Activated T-helper 1 cell treated with anti-CD3 and anti-CD28 coated beads, Interleukin-12 subunit alpha, Interleukin-12 subunit beta, Interleukin-2, Interleukin-4 antibody, amounts not matched to agents 30 ng/mL and 10 ng/mL and 1 ng/mL, durations not matched to agents 14 hours and 24 hours and 36 hours (primary cell): Measurements from ENCODE around the gene IPCEF1. TPM values are rescaled to one million over a fixed set of nuclear protein-coding genes. Genes with fewer than 3 reads are reported as not detected.
"Not testable (repeated sequence)": the region's sequence is repeated elsewhere in the genome, so short reads cannot be mapped to it uniquely, and the experiment has no call there.

Experiments
- DNase-seq: peaks from one replicate; pipeline ENCODE4 v3.0.0; 2021; ENCODE audit warnings: low spot score
- H3K27ac Mint-ChIP-seq: one replicate; pipeline ENCODE4 v1.8.0; 2021; ENCODE audit warnings: mild to moderate bottlenecking, mixed read lengths
- H3K27me3 Mint-ChIP-seq: one replicate; pipeline ENCODE4 v1.8.0; 2022; ENCODE audit warnings: mild to moderate bottlenecking, moderate library complexity, mixed read lengths; ENCODE audit not compliant: insufficient read depth
- H3K36me3 Mint-ChIP-seq: one replicate; pipeline ENCODE4 v1.8.0; 2021; ENCODE audit warnings: low read depth, mixed read lengths
- H3K4me1 Mint-ChIP-seq: one replicate; pipeline ENCODE4 v1.8.0; 2021; ENCODE audit warnings: low read depth, mixed read lengths
- H3K4me3 Mint-ChIP-seq: one replicate; pipeline ENCODE4 v1.8.0; 2021; ENCODE audit warnings: mild to moderate bottlenecking, moderate library complexity, mixed read lengths
- H3K9me3 Mint-ChIP-seq: one replicate; pipeline ENCODE4 v1.8.0; 2021; ENCODE audit warnings: mixed read lengths
- intact Hi-C: fragments of 100-400 bp; cut with micrococcal nuclease; formaldehyde crosslinking; loops from one replicate; pipeline ENCODE4 v1.15.1; 2024
- total RNA-seq: library from RNA; stranded (reverse); gene quantifications from 2 replicates; pipeline ENCODE4 v1.2.3, GENCODE V29; 2022

Gene IPCEF1
- total RNA-seq, 1 donor from 2014 or later, result 4.2 TPM

DNA sequence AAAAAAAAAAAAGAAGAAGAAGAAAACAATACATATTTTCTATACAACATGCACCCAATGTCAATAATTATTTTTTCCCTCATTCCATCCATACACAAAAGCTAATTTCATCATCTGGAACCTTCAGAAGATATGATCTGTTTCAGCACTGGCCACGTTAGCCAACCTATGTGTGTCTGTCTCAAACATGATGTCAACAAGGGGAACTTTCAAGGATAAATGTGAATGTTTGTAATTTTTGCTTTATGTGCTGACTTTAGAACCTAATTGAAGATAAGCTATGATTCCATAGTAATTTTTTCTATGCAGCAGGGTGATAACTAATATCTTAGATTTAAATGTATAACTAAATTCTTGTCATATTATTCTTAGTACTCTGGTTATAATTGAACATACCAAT is 37.9 kb downstream of the IPCEF1 start:
- Mint-ChIP-seq H3K4me1 (peaks cover 5% of the 10 kb centered on the region), H3K4me3 (no peak overlapping the region), H3K9me3 (no peaks in the 10 kb centered on the region), H3K27ac (no peak overlapping the region), H3K27me3 (peaks cover 14% of the 10 kb centered on the region), H3K36me3 (no peaks in the 10 kb centered on the region)
- intact Hi-C loops, result loop anchor here (5.0 kb wide), 1 partner anchor 34 kb away; no protein-coding TSS in a partner anchor
- DNase-seq, result no peak

DNA sequence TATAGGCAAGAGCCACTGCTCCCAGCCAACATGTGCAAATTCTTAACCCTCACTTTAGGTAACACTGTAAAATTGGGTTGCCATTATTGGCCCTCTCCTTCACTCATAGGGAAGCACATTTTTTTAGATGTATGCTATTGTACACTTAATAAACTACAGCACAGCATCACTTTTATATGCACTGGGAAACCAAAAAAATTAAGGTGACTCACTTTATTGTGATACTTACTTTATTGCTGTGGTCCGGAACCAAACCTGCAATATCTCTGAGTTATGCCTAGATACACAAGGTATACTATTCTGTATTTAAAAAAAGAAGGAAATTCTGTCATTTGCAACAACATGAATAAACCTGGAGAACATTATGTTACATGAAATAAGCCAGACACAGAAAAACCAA is 40.5 kb downstream of the IPCEF1 start:
- intact Hi-C loops, result loop anchor here (5.0 kb wide), 1 partner anchor 36 kb away; no protein-coding TSS in a partner anchor
- Mint-ChIP-seq H3K9me3 (peaks cover 3% of the 10 kb centered on the region), H3K4me1 (peaks cover 5% of the 10 kb centered on the region), H3K27me3 (peaks cover 15% of the 10 kb centered on the region), H3K36me3 (no peaks in the 10 kb centered on the region), H3K27ac (no peak overlapping the region), H3K4me3 (no peak overlapping the region)
- no peak for DNase-seq

DNA sequence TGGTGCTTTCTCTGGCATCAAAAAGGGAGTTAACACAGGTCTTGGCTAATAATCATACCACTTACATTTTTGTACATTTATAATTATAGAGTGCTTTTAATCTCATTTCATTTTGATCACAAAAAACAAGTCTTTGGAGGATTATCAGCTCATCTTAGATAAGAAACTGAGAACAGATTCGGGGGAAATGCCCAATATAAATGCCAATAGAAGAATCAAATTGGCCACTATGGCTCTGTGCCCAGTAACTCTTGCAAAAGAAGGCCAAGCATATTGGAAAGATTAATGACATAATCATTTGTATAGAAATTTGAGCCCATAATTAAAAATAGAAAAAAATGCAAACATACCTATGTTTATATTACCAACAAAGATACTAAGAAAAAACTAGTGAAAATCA is 42.5 kb downstream of the IPCEF1 start:
- no peak overlapping the region for H3K27ac Mint-ChIP-seq
- H3K9me3 Mint-ChIP-seq, result peaks cover 7% of the 10 kb centered on the region
- H3K27me3 Mint-ChIP-seq, result peaks cover 17% of the 10 kb centered on the region
- H3K4me1 Mint-ChIP-seq, result peaks cover 5% of the 10 kb centered on the region
- no peaks in the 10 kb centered on the region for H3K36me3 Mint-ChIP-seq
- intact Hi-C loops, result no loop called here
- H3K4me3 Mint-ChIP-seq, result no peak overlapping the region
- no peak for DNase-seq

DNA sequence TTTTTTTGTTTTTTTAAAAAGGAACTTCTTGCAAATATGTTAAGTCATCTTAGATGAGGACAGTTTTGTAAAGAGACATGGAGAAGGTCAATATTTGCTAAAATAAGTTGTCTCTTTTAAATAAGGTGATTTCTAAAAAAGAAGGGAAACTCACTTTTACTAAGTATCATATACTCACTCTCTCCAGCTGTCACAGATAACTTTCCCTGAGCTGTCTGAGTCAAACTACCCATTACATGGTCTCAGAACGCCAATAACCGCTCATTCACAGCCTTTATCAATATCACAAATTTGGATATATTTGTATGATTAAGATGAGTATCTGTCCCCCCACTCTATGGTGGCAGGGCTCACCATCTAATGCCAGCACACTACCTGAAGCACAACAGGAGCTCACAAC is 47.6 kb downstream of the IPCEF1 start:
- H3K4me3 Mint-ChIP-seq, result no peak overlapping the region
- no peak for DNase-seq
- peaks cover 15% of the 10 kb centered on the region for H3K27me3 Mint-ChIP-seq
- H3K9me3 Mint-ChIP-seq, result peaks cover 7% of the 10 kb centered on the region
- no peaks in the 10 kb centered on the region for H3K4me1 Mint-ChIP-seq
- intact Hi-C loops, result no loop called here
- no peaks in the 10 kb centered on the region for H3K36me3 Mint-ChIP-seq
- H3K27ac Mint-ChIP-seq, result no peak overlapping the region

DNA sequence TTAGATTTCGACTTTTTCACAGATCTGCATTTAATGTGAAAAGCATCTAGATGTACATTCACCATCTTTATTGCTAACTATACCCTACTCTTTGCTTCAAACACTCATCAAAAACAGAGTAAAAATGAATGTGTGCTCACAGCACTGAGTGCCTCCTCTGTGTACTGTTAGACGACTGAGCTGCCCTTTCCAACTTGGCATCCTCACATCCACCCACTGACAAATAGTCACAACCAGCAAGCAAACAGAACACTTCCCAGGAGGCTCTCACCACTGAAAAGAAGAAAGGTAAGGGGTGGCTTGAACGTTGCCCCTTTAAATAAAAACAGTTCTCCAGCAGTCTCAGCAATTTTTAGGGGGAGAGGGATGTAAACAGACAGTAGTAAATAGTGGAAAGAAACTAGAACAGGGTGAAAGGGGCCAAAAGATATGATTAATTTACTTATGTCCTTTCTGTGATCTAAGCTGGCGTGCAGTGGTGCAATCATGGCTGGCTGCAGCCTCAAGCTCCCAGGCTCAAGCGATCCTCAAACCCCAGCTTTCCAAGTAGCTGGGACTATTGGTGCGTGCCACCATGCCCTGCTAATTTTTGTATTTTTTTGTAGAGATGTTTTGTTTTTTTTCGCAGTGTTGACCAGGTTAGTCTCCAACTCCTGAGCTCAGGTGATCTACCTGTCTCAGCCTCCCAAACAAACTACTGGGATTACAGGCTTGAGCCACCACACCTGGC is 48.7 kb downstream of the IPCEF1 start:
- Mint-ChIP-seq H3K4me1 (no peaks in the 10 kb centered on the region), H3K27ac (no peak overlapping the region), H3K4me3 (no peak overlapping the region), H3K27me3 (peaks cover 19% of the 10 kb centered on the region), H3K9me3 (peaks cover 7% of the 10 kb centered on the region), H3K36me3 (no peaks in the 10 kb centered on the region)
- no peak for DNase-seq
- intact Hi-C loops, result no loop called here

DNA sequence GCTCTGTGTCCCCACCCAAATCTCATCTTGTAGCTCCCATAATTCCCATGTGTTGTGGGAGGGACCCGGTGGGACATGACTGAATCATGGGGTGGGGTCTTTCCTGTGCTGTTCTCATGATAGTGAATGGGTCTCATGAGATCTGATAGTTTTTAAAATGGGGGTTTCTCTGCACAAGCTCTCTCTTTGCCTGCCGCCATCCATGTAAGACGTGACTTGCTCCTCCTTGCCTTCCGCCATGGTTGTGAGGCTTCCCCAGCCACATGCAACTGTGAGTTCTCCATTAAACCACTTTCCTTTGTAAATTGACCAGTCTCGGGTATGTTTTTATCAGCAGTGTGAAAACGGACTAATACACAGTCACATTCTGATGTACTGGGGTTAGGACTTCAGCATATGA is 49.5 kb downstream of the IPCEF1 start:
- H3K9me3 Mint-ChIP-seq, H3K36me3 Mint-ChIP-seq, intact Hi-C loops, H3K4me3 Mint-ChIP-seq, DNase-seq, H3K27ac Mint-ChIP-seq, H3K4me1 Mint-ChIP-seq: not testable (repeated sequence)
- H3K27me3 Mint-ChIP-seq, result peaks cover 21% of the 10 kb centered on the region

DNA sequence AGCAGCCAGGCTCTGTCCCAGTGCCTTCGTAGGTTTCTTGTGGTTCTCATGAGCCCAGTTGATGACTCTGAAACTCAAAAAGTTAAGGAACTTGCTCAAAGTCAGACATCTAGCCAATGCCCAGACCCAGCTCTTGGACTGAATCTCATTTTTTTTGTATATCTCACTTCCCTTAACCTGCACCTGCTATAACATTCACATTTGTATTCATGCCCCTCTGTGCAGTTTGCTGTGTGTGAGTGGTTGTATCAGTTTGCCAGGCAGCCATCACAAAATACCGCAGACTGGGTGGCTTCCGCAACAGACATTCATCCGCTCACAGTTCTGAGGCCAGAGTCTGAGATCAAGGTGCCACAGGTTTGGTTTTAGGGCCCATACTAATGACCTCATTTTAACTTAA is 49.9 kb downstream of the IPCEF1 start:
- H3K27me3 Mint-ChIP-seq, result peaks cover 18% of the 10 kb centered on the region
- no peaks in the 10 kb centered on the region for H3K36me3 Mint-ChIP-seq
- H3K4me3 Mint-ChIP-seq, result no peak overlapping the region
- DNase-seq, result no peak
- no peak overlapping the region for H3K27ac Mint-ChIP-seq
- peaks cover 7% of the 10 kb centered on the region for H3K4me1 Mint-ChIP-seq
- intact Hi-C loops, result no loop called here
- H3K9me3 Mint-ChIP-seq, result peaks cover 4% of the 10 kb centered on the region

DNA sequence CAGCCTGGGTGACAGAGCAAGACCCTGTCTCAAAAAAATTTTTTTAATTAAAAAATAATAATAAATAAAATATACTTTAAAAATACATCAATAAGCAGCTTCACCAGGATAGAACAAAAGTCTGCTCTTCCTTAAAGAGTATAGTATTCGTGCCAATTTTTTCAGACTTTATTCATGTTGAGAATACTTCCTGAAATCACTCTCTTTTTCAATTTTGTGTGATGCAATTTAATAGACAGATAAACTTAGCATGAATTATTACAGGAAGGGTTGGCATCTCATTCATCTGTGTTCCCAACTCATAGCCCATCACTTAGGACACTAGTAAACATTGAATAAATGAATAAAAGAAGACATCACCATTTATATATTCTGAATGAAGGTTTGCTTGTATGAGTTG is 52.4 kb downstream of the IPCEF1 start:
- DNase-seq, result no peak
- Mint-ChIP-seq H3K27ac (no peak overlapping the region), H3K9me3 (no peaks in the 10 kb centered on the region), H3K4me3 (no peak overlapping the region), H3K36me3 (no peaks in the 10 kb centered on the region), H3K4me1 (peaks cover 7% of the 10 kb centered on the region), H3K27me3 (peaks cover 21% of the 10 kb centered on the region)
- intact Hi-C loops, result no loop called here

DNA sequence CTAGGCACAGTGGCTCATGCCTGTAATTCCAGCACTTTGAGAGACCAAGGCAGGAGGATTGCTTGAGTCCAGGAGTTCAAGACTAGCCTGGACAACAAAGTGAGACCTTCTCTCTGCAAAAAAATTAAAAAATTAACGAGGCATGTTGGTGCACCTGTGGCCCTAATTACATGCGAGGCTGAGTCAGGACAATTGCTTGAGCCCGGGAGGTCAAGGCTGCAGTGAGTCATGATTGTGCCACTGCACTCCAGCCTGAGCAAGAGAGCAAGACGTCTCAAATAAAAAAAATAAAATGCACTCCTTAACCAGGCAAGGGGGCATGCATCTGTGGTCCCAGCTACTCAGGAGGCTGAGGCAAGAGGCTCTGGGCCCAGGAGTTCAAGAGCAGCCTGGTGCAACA is 53.0 kb downstream of the IPCEF1 start:
- peaks cover 17% of the 10 kb centered on the region for H3K27me3 Mint-ChIP-seq
- not testable (repeated sequence) for H3K4me3 Mint-ChIP-seq, H3K27ac Mint-ChIP-seq, H3K36me3 Mint-ChIP-seq, H3K9me3 Mint-ChIP-seq, DNase-seq, H3K4me1 Mint-ChIP-seq
- intact Hi-C loops, result loop anchor here (2.0 kb wide), 1 partner anchor 51 kb away; no protein-coding TSS in a partner anchor

DNA sequence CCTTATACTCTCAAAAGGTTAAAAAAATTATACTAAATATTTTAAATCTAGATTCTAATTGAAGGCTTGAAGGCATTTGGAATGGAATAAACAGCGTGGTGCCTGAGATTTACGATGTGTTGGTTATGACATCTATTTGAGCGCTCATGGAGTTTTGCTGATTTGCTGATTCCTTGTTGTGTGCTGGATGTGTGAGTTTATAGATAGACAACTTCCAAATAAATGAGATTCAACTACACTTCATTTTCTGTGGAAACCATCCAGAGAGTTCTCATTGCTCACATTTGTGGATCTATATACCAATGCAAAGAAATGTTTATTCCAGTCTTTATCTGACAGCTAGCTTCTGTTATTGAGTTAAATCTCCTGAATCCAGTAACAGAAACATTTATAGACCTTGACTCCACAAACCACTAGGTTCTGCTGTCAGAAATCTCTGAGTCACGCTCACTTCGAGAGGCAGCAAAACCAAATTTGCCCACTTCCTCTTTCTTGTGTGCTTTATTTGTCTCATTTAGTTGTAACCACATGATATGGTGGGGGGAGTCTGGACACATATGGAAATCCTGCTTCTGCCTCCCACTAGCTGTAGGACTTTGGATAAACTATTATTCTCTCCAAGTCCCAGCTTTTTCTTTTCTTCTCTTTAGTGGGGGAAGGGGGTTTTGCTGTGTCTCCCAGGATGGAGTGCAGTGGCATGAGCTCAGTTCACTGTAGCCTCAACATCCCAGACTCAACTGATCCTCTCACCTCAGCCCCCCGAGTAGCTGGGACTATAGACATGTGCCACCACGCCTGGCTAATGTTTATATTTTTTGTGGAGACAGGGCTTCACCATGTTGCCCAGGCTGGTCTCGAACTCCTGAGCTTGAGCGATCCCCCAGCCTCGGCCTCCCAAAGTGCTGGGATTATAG is 54.5 kb downstream of the IPCEF1 start:
- H3K27me3 Mint-ChIP-seq, result peaks cover 17% of the 10 kb centered on the region
- no peak overlapping the region for H3K4me3 Mint-ChIP-seq
- H3K27ac Mint-ChIP-seq, result peak overlapping the region; percentile 6
- no peak for DNase-seq
- peaks cover 7% of the 10 kb centered on the region for H3K4me1 Mint-ChIP-seq
- H3K36me3 Mint-ChIP-seq, result no peaks in the 10 kb centered on the region
- intact Hi-C loops, result loop anchor here (2.0 kb wide), 1 partner anchor 53 kb away; no protein-coding TSS in a partner anchor
- H3K9me3 Mint-ChIP-seq, result no peaks in the 10 kb centered on the region

DNA sequence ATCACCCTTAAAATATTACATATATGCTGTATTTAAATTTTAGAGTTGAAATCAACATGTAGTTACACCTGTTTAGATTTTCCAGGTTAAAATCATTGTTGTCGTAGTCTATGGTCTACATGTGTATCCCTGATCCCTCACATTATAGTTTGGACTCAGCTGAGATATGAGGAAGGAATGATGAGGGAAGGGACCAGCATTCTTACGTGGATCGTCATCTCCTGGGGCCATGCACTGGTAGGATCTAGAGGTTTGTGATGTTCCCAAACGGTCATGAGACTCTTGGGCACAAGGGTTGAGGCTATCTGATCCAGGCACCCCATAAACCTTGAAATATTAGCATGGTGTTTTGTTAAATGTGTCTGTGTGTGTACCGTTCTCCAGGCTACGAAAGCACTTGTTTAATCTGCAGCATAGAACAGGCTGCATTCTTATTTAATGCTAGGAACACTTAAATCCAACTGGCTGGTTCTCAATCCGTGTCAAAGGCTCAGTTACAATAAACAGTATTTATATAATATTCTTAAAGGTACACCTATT is 55.4 kb downstream of the IPCEF1 start:
- no peak for DNase-seq
- no peaks in the 10 kb centered on the region for H3K36me3 Mint-ChIP-seq
- H3K4me3 Mint-ChIP-seq, result no peak overlapping the region
- H3K9me3 Mint-ChIP-seq, result no peaks in the 10 kb centered on the region
- H3K4me1 Mint-ChIP-seq, result peaks cover 7% of the 10 kb centered on the region
- no peak overlapping the region for H3K27ac Mint-ChIP-seq
- intact Hi-C loops, result no loop called here
- H3K27me3 Mint-ChIP-seq, result peaks cover 17% of the 10 kb centered on the region

DNA sequence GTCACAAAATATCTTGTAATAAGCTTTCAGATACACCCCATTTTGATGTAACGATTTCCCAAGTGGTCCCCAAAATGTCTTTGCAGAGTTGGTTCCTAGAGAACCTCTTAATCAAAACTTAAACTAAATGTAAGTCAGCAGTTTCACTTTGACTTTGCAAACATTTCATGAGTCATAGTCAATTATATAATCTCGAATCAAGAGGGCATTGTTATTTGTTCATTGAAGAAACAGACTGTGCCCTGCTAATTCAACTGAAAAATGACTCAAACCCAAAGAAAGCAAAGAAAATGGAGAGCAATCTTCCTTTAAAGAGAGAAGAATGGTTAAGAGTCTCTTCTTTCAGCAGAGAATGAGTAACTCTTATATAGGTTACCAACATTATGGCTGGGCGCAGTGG is 58.3 kb downstream of the IPCEF1 start:
- Mint-ChIP-seq H3K27me3 (peaks cover 11% of the 10 kb centered on the region), H3K36me3 (no peaks in the 10 kb centered on the region), H3K9me3 (no peaks in the 10 kb centered on the region), H3K4me1 (peaks cover 7% of the 10 kb centered on the region), H3K27ac (no peak overlapping the region), H3K4me3 (no peak overlapping the region)
- intact Hi-C loops, result no loop called here
- no peak for DNase-seq

DNA sequence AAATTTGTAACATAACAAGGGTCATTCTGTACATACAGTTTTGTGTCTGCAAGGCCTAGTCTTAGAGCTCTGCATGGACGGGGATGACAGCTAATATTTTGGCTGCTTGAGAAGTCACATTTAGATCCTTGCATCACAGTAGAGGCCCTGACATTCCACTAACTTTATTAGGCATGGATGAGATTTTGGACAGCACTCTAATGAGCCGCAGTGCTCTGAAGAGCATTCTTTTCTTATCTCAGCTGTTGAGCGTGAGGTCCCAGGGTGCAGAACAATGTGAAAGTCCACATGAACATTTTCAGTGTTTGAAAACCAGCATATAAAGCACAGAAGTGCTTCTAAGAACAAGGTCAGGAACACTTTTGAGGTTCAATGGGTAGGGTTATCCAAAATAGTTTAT is 58.9 kb downstream of the IPCEF1 start:
- H3K4me3 Mint-ChIP-seq, result no peak overlapping the region
- DNase-seq, result no peak
- intact Hi-C loops, result no loop called here
- H3K27me3 Mint-ChIP-seq, result peaks cover 15% of the 10 kb centered on the region
- H3K4me1 Mint-ChIP-seq, result peaks cover 7% of the 10 kb centered on the region
- no peaks in the 10 kb centered on the region for H3K9me3 Mint-ChIP-seq
- H3K36me3 Mint-ChIP-seq, result no peaks in the 10 kb centered on the region
- H3K27ac Mint-ChIP-seq, result no peak overlapping the region
